BE2C (cell line): Measurements from ENCODE around the gene MACROD1.

Source experiments
- DNase-seq: peaks from one replicate; pipeline ENCODE4 v3.0.0-alpha.2; 2020
- H3K27me3 ChIP-seq: fragments of 250-450 bp; sonication (Bioruptor Pico); 2 replicates; pipeline ENCODE4 v1.5.1; 2020; ENCODE audit warnings: mild to moderate bottlenecking
- H3K36me3 ChIP-seq: fragments of 250-450 bp; sonication (Bioruptor Pico); 2 replicates; pipeline ENCODE4 v1.5.1; 2020; ENCODE audit warnings: mild to moderate bottlenecking
- H3K4me1 ChIP-seq: fragments of 250-450 bp; sonication (Bioruptor Pico); 2 replicates; pipeline ENCODE4 v1.5.1; 2020
- H3K4me3 ChIP-seq: 2 replicates; pipeline ENCODE4 v1.5.1; 2011; ENCODE audit warnings: low read depth, low read length
- H3K9me3 ChIP-seq: fragments of 250-450 bp; sonication (Bioruptor Pico); 2 replicates; pipeline ENCODE4 v1.5.1; 2020
- TF ChIP-seq, protein P1 (sequence below): IDR thresholded peaks from 2 replicates; pipeline ENCODE4 v1.5.1; 2012; ENCODE audit warnings: mild to moderate bottlenecking, low read depth, low read length

Gene MACROD1

DNA sequence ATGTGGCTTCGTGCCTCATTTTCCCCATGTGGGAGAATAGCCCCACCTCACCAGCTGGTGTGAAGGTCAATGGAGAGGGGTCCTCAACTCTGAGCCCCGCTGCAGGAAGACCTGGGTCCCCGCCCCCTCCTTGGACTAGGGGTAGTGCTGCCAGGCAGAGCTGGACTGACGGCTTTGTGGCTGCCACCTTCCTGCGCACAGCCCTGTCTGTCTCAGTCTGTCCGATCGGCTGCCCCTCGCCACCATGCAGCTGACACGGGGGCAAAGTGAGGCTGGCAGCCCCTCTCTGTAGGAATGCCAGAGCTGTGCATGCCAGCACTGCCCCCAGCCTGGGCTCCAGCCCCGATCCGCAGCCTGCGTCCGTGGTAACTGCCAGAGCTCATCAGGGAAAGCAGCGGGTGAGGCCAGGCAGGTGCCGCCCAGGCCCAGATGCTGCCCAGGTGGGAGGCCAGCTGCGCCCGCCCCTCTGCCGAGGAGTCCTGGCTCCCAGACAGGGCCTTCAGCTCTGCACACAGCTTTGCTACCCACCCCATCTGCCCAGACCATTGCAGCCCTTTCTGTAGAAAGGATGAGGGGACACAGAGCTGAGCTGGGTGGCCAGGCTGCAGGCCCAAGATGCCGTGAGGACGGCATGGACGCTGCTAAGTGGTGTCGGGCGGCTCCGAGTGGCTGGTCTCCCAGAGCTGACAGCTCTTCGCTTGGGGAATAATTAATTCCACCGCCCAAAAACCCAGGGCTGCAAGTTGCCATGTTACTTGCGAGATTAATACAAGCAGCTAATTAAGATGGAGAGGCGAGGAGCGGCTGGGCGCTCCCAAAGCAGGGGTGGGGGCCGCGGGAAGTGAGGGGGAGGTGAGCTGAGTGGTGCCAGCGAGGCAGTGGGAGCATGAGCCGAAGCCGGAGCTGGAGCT lies 149.7 kb downstream of the MACROD1 start:
- H3K27me3 ChIP-seq: no peaks in the 10 kb centered on the region
- H3K4me3 ChIP-seq: no peak overlapping the region
- no peaks in the 10 kb centered on the region for H3K36me3 ChIP-seq
- TF ChIP-seq, protein P1, sequence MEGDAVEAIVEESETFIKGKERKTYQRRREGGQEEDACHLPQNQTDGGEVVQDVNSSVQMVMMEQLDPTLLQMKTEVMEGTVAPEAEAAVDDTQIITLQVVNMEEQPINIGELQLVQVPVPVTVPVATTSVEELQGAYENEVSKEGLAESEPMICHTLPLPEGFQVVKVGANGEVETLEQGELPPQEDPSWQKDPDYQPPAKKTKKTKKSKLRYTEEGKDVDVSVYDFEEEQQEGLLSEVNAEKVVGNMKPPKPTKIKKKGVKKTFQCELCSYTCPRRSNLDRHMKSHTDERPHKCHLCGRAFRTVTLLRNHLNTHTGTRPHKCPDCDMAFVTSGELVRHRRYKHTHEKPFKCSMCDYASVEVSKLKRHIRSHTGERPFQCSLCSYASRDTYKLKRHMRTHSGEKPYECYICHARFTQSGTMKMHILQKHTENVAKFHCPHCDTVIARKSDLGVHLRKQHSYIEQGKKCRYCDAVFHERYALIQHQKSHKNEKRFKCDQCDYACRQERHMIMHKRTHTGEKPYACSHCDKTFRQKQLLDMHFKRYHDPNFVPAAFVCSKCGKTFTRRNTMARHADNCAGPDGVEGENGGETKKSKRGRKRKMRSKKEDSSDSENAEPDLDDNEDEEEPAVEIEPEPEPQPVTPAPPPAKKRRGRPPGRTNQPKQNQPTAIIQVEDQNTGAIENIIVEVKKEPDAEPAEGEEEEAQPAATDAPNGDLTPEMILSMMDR: no peak
- no peaks in the 10 kb centered on the region for H3K4me1 ChIP-seq
- no peak for DNase-seq
- no peaks in the 10 kb centered on the region for H3K9me3 ChIP-seq

DNA sequence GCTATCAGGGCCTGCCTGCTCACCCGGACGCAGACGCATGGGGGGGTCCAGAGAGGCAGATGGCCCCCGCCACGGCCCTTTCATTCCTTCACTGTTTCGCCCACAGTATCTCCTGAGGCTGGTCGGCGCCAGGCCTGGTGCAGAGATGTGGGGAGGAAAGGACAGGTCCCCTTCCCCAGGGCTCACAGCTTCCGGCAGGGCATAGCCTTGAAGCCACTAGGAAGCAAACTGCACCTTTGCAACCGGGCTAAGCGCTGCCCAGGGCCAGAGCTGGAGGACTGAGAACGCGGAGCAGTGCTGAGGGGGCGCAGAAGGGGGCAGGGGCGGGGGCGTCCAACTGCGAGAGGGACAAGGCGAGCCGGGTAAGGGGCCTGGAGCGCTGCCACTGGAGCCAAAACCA lies 150.4 kb downstream of the MACROD1 start:
- DNase-seq: no peak
- no peaks in the 10 kb centered on the region for H3K36me3 ChIP-seq
- H3K4me3 ChIP-seq: no peak overlapping the region
- TF ChIP-seq, protein P1: no peak
- H3K4me1 ChIP-seq: no peaks in the 10 kb centered on the region
- H3K9me3 ChIP-seq: no peaks in the 10 kb centered on the region
- no peaks in the 10 kb centered on the region for H3K27me3 ChIP-seq

DNA sequence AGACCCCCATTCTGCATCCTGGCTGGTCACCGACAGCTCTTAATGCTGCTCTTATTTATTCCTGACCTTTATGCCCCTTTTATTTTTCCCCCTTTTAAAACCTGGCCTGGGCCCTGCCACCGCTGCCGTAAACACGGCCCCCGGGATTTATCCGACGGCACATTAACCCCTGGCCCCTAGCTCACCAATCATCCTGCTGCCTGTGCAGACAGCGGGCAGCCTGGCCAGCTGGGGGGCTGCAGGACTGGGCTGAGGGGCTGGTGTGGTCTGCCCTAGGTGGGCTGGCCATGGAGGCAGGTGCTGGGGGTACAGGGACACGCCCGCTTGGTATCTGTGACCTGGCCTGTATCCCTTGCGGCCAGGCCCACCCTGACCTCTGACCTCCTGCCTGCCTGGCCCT lies 151.6 kb downstream of the MACROD1 start:
- H3K27me3 ChIP-seq: no peaks in the 10 kb centered on the region
- DNase-seq: no peak
- H3K4me3 ChIP-seq: no peak overlapping the region
- TF ChIP-seq, protein P1: no peak
- no peaks in the 10 kb centered on the region for H3K4me1 ChIP-seq
- no peaks in the 10 kb centered on the region for H3K9me3 ChIP-seq
- H3K36me3 ChIP-seq: no peaks in the 10 kb centered on the region

DNA sequence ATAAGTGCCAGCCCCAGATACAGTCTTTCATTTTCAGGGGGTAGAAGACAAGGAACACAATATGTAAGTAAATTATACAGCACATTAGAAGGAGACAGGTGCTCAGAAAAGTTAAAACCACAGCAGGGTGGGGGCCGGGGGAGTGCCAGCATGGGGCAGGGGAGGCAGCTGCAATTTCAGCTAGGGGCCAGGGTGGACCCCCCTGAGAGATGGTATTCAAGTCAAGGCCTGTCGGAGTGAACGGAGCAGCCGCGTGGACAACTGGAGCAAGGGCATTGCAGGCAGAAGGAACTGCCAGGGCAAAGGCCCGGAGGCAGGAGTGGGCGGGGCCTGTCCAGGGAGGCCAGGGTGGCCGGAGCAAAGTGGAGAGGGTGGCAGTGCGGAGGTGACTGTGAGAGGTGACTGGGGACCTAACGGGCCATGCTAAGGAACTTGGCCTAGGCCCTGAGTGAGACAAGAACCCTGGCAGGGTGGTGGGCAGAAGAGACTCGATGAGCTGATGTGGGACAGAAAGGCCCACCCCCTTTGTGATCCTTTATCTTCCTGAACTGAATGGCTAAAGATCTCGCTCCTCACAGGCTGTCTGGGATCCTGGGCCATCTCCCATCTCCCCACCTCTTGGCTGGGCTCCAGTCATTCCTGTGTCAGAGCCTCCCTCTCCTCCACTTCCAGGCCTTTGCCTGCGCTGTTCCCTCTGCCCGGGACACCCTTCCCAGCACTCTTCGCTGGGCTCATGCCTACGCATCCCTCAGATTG lies 152.6 kb downstream of the MACROD1 start:
- no peak for DNase-seq
- H3K36me3 ChIP-seq: no peaks in the 10 kb centered on the region
- no peak overlapping the region for H3K4me3 ChIP-seq
- no peaks in the 10 kb centered on the region for H3K27me3 ChIP-seq
- TF ChIP-seq, protein P1: no peak
- H3K4me1 ChIP-seq: no peaks in the 10 kb centered on the region
- no peaks in the 10 kb centered on the region for H3K9me3 ChIP-seq

DNA sequence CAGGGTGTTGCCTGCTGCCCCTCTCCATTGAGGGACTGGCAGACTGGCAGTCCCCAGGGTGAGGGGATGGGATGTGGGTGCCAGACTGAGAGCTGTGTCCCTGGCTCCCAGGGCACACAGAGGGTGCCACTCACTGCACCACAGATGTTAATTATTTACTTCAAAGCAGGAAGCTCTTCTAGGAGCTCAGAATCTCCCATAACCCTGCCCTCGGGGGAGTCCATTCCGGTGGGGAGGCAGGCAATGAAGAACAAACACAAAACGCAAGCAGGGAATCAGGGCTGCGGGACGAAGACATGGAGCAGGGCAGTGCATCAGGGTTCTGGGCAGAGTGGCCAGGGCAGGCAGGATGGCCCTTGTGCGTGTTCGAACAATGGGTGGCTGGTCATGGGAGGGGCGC lies 154.5 kb downstream of the MACROD1 start:
- Histone ChIP-seq H3K27me3 (no peaks in the 10 kb centered on the region), H3K36me3 (no peaks in the 10 kb centered on the region), H3K9me3 (no peaks in the 10 kb centered on the region), H3K4me1 (no peaks in the 10 kb centered on the region), H3K4me3 (no peak overlapping the region)
- TF ChIP-seq, protein P1: no peak
- DNase-seq: no peak

DNA sequence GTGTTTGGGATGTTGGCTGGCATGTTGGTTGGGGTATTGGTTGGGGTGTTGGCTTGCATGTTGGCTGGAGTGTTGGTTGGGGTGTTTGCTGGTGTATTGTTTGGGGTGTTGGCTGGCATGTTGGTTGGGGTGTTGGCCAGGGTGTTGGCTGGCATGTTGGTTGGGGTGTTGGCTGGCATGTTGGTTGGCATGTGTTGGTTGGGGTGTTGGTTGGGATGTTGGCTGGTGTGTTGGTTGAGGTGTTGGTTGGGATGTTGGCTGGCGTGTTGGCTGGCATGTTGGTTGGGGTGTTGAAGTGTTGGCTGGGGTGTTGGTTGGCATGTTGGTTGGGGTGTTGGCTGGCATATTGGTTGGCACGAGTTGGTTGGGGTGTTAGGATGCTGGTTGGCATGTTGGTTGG lies 155.1 kb downstream of the MACROD1 start:
- no peak for DNase-seq
- no peaks in the 10 kb centered on the region for H3K27me3 ChIP-seq
- H3K4me1 ChIP-seq: no peaks in the 10 kb centered on the region
- TF ChIP-seq, protein P1: no peak
- H3K4me3 ChIP-seq: no peak overlapping the region
- no peaks in the 10 kb centered on the region for H3K36me3 ChIP-seq
- H3K9me3 ChIP-seq: no peaks in the 10 kb centered on the region
